Left lung (tissue), 10 donors: ENCODE results near the gene DDX5. TPM values are rescaled to one million over a fixed set of nuclear protein-coding genes. Genes with fewer than 3 reads are reported as not detected.
"Not testable (repeated sequence)": the region's sequence is repeated elsewhere in the genome, so short reads cannot be mapped to it uniquely, and the experiment has no call there.

Source experiments
- ATAC-seq: fragments of 200-7000 bp; cut with Tn5 transposase; one replicate; pipeline ENCODE4 v1.9.1; 2020; ENCODE audit warnings: moderate library complexity
- DNase-seq, 4 donors: peaks; one replicate each; pipeline ENCODE4 v3.0.0-alpha.2; 2013 to 2020
- H3K27ac ChIP-seq, 2 donors: fragments of 200-600 bp; sonication (generic) in 1 of 2; one replicate each; pipeline versions ENCODE4 v1.5.0 to v1.8.0; 2020 to 2021
- H3K27me3 ChIP-seq, 2 donors: fragments of 200-600 bp; sonication (generic) in 1 of 2; one replicate each; pipeline versions ENCODE4 v1.5.0 to v1.8.0; 2020 to 2021
- H3K36me3 ChIP-seq, 2 donors: fragments of 200-600 bp; sonication (generic) in 1 of 2; one replicate each; pipeline versions ENCODE4 v1.5.0 to v1.8.0; 2020 to 2021
- H3K4me1 ChIP-seq, 2 donors: fragments of 200-600 bp; one replicate each; pipeline ENCODE4 v1.8.0; 2021
- H3K4me3 ChIP-seq, 2 donors: fragments of 200-600 bp; sonication (generic) in 1 of 2; one replicate each; pipeline versions ENCODE4 v1.5.0 to v1.8.0; 2020 to 2021; ENCODE audit warnings: mild to moderate bottlenecking in 1 of 2
- H3K9me3 ChIP-seq, 2 donors: fragments of 200-600 bp; sonication (generic) in 1 of 2; one replicate each; pipeline versions ENCODE4 v1.5.0 to v1.8.0; 2020 to 2021
- CTCF ChIP-seq, 2 donors: fragments of 200-600 bp; sonication (generic) in 1 of 2; IDR thresholded peaks; one replicate each; pipeline versions ENCODE4 v1.5.0 to v1.8.0; 2021; ENCODE audit warnings: antibody characterized with exemption in 2 of 2
- intact Hi-C, 2 donors: fragments of 100-400 bp; cut with DNase I; formaldehyde crosslinking; loops; one replicate each; pipeline versions ENCODE4 v1.11.2 to v1.14.2; 2022
- polyA plus RNA-seq, 6 donors: library from polyadenylated mRNA; unstranded; fragments of 120-200 nt; gene quantifications; one replicate each; pipeline ENCODE4 v1.2.1, GENCODE V29; 2013; ENCODE audit not compliant: insufficient read length in 6 of 6
- total RNA-seq, 2 donors: library from RNA; stranded (reverse); fragmentation: NEBNext Ultra II Directional; extraction: Animal tissue kit (Norgen Biotek cat#: 25700); gene quantifications; one replicate each; pipeline ENCODE4 v1.2.1, GENCODE V29; 2021
- donor health status: DM: no; HTN: yes; CAD: no.
- donor health status: DM: no; HTN: no; CAD: no.

The DDX5 gene
- total and polyA plus RNA-seq, 8 donors = 653 to 835 (median 730) TPM

GRCh38 chr17:64497565-64498035 lies 8.5 kb downstream of the DDX5 start:
- intact Hi-C loops = loop anchor here in 1 of 2 donors (10.0 kb wide), 1 partner anchor 173 kb away; no protein-coding TSS in a partner anchor
- no peaks in the 10 kb centered on the region for H3K27me3 ChIP-seq
- peak overlapping the region; percentile 81 to 88 for H3K27ac ChIP-seq
- TF ChIP-seq CTCF (IDR thresholded peaks at IDR 0.05) = no peak
- no peak for ATAC-seq
- peaks cover 21 to 93% of the 10 kb centered on the region in 2 donors for H3K4me1 ChIP-seq
- no peak for DNase-seq
- no peaks in the 10 kb centered on the region for H3K9me3 ChIP-seq
- H3K36me3 ChIP-seq = peaks cover 21 to 57% of the 10 kb centered on the region in 2 donors
- peak overlapping the region in 1 of 2 donors; percentile 75 for H3K4me3 ChIP-seq

- Histone ChIP-seq H3K27ac (peak within 1 kb of the TSS; percentile 81 to 88), H3K36me3 (peaks cover 15 to 57% of the 10 kb centered on the region in 2 donors), H3K27me3 (no peaks in the 10 kb centered on the region), H3K9me3 (no peaks in the 10 kb centered on the region), H3K4me3 (peak within 1 kb of the TSS; percentile 41 to 75), H3K4me1 (peaks cover 21 to 93% of the 10 kb centered on the region in 2 donors)
- peak; percentile 32 to 34 for TF ChIP-seq CTCF (IDR thresholded peaks at IDR 0.05)
- intact Hi-C loops = loop anchor here in 1 of 2 donors (10.0 kb wide), 1 partner anchor 172 kb away; no protein-coding TSS in a partner anchor
- DNase-seq (peak; percentile 86 to 98 (median 94)), ATAC-seq (peak; percentile 97)
Measured at GRCh38 chr17:64496786-64497564, 9.1 kb downstream of the DDX5 start, which contains the start of gene POLG2. Gene POLG2, minus strand, starts transcription at chr17:64497054. Its CDS starts 86 bp downstream, at chr17:64496968.

GRCh38 chr17:64496348-64496785 lies 9.7 kb downstream of the DDX5 start:
- Histone ChIP-seq H3K27me3 (no peaks in the 10 kb centered on the region), H3K36me3 (peaks cover 9 to 51% of the 10 kb centered on the region in 2 donors), H3K4me3 (peak overlapping the region; percentile 41 to 75), H3K9me3 (no peaks in the 10 kb centered on the region), H3K4me1 (peaks cover 21 to 89% of the 10 kb centered on the region in 2 donors), H3K27ac (peak overlapping the region; percentile 81 to 88)
- DNase-seq = no peak
- no peak for TF ChIP-seq CTCF (IDR thresholded peaks at IDR 0.05)
- intact Hi-C loops = loop anchor here in 1 of 2 donors (10.0 kb wide), 1 partner anchor 172 kb away; no protein-coding TSS in a partner anchor
- peak; percentile 25 for ATAC-seq

GRCh38 chr17:64495300-64495699 lies 10.8 kb downstream of the DDX5 start:
- ATAC-seq, H3K27me3 ChIP-seq, H3K27ac ChIP-seq, H3K9me3 ChIP-seq, DNase-seq: not testable (repeated sequence)
- intact Hi-C loops = loop anchor here in 1 of 2 donors (10.0 kb wide), 1 partner anchor 170 kb away; no protein-coding TSS in a partner anchor
- H3K4me3 ChIP-seq = peak overlapping the region in 1 of 2 donors; percentile 75
- peaks cover 21 to 83% of the 10 kb centered on the region in 2 donors for H3K4me1 ChIP-seq
- H3K36me3 ChIP-seq = peaks cover 2 to 48% of the 10 kb centered on the region in 2 donors

GRCh38 chr17:64494121-64494520 lies 12.0 kb downstream of the DDX5 start:
- Histone ChIP-seq H3K4me1 (peaks cover 21 to 71% of the 10 kb centered on the region in 2 donors), H3K9me3 (no peaks in the 10 kb centered on the region), H3K4me3 (no peak overlapping the region), H3K36me3 (peaks cover 0 to 48% of the 10 kb centered on the region in 2 donors), H3K27ac (no peak overlapping the region), H3K27me3 (no peaks in the 10 kb centered on the region)
- no peak for ATAC-seq
- intact Hi-C loops = loop anchor here in 1 of 2 donors (5.0 to 10.0 kb wide), 2 partner anchors 72 to 169 kb away; no protein-coding TSS in a partner anchor
- DNase-seq = no peak
- TF ChIP-seq CTCF (IDR thresholded peaks at IDR 0.05) = no peak
